ENCODE measurements around the gene PODXL.

GRCh38 chr7:131498237-131498885, 58.1 kb downstream of the PODXL start:
- TF ChIP-seq, protein P1, sequence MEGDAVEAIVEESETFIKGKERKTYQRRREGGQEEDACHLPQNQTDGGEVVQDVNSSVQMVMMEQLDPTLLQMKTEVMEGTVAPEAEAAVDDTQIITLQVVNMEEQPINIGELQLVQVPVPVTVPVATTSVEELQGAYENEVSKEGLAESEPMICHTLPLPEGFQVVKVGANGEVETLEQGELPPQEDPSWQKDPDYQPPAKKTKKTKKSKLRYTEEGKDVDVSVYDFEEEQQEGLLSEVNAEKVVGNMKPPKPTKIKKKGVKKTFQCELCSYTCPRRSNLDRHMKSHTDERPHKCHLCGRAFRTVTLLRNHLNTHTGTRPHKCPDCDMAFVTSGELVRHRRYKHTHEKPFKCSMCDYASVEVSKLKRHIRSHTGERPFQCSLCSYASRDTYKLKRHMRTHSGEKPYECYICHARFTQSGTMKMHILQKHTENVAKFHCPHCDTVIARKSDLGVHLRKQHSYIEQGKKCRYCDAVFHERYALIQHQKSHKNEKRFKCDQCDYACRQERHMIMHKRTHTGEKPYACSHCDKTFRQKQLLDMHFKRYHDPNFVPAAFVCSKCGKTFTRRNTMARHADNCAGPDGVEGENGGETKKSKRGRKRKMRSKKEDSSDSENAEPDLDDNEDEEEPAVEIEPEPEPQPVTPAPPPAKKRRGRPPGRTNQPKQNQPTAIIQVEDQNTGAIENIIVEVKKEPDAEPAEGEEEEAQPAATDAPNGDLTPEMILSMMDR (IDR thresholded peaks at IDR 0.05; ENCODE audit: control extremely low read depth in 1 of 3, insufficient read depth in 1 of 3, low read depth in 1 of 3, low read length in 3 of 3) = no peak
- TF ChIP-seq POLR2A (IDR thresholded peaks at IDR 0.05; ENCODE audit: control extremely low read depth in 1 of 2, low read depth in 2 of 2, low read length in 2 of 2) (no peak; a peak in 1 of 3 replicates), ZNF274 (IDR thresholded peaks at IDR 0.05; ENCODE audit: borderline replicate concordance, extremely low read depth, low read length) (no peak), RAD21 (IDR thresholded peaks at IDR 0.05 in 1 of 2, conservative IDR thresholded peaks at IDR 0.05 in 1 of 2; ENCODE audit: low read depth in 2 of 2, low read length in 2 of 2) (no peak)

All from H1 (cell line).